ENCODE measurements around the gene OR7C2.

- TF ChIP-seq POLR2A (IDR thresholded peaks at IDR 0.05) (no peak), CTCF (IDR thresholded peaks at IDR 0.05) (no peak)
Measured at GRCh38 chr19:14957464-14957863, 16.2 kb downstream of the OR7C2 start.
